ENCODE results near the gene REEP6. TPM values are rescaled to one million over a fixed set of nuclear protein-coding genes. Genes with fewer than 3 reads are reported as not detected.
"Not testable (repeated sequence)": the region's sequence is repeated elsewhere in the genome, so short reads cannot be mapped to it uniquely, and the experiment has no call there.

The REEP6 gene
- total RNA-seq, 1 experiment from 2014 or later, result 0.79 TPM

DNA sequence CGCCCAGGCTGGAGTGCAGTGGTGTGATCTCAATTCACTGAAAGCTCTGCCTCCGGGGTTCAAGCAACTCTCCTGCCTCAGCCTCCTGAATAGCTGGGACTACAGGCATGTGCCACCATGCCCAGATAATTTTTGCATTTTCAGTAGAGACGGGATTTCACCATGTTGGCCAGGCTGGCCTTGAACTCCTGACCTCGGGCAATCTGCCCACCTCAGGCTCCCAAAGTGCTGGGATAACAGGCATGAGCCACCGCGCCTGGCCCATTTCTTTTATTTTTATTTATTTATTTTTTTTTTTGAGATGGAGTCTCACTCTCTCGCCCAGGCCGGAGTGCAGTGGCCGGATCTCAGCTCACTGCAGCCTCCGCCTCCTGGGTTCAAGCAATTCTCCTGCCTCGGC, 48.8 kb downstream of the REEP6 start:
- DNase-seq (ENCODE audit: extremely low read depth, low read depth), result not testable (repeated sequence)

DNA sequence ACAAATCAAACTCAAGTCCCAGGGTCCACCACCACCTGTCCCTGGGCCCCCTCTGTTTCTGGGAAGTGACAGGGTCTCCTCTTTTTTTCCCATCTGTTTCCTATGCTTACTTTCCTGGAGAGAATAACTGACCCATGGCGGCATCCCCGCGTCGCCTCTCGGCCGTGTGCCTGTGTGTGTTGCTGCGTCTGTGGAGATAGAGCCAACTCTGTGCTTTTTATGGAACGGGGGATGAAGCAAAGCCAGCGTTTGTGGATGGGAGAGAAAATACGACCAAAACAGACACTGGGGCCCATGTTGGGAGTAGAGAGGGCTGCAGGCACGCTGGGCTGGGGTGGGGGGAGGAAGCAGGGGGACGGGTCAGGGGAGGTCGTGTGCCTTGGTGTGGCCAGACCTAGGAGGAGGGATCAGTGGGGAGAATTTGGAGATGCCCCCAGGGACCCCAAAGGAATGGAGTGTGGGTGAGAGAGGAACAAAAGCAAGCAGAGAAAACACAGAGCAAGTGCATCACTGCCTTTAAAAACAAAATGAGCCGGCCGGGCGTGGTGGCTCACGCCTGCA, 49.5 kb downstream of the REEP6 start:
- no peak for DNase-seq (ENCODE audit: extremely low read depth, low read depth)

Other genes starting within 250 kb of the REEP6 start
- gene ATP5F1D, start 249.4 kb upstream of the REEP6 start, total RNA-seq (2014; rRNA removed; shearing (Covaris generic)), result 37.2 and 37.8 TPM in 2 replicates
- 16.5 and 21.4 TPM in 2 replicates for gene MIDN, start 242.6 kb upstream of the REEP6 start, total RNA-seq (2014; rRNA removed; shearing (Covaris generic))
- 134 and 148 TPM in 2 replicates for gene CIRBP, start 221.8 kb upstream of the REEP6 start, total RNA-seq (2014; rRNA removed; shearing (Covaris generic))
- 42.7 and 59.3 TPM in 2 replicates for gene FAM174C, start 215.7 kb upstream of the REEP6 start, total RNA-seq (2014; rRNA removed; shearing (Covaris generic))
- gene EFNA2, start 205.3 kb upstream of the REEP6 start, total RNA-seq (2014; rRNA removed; shearing (Covaris generic)), result 0.62 TPM in 1 of 2 replicates, not detected in the other
- 52.3 and 78.2 TPM in 2 replicates for gene NDUFS7, start 107.3 kb upstream of the REEP6 start, total RNA-seq (2014; rRNA removed; shearing (Covaris generic))
- gene GAMT, start 89.6 kb upstream of the REEP6 start, total RNA-seq (2014; rRNA removed; shearing (Covaris generic)), result 9.7 and 10.3 TPM in 2 replicates
- gene DAZAP1, start 83.6 kb upstream of the REEP6 start, total RNA-seq (2014; rRNA removed; shearing (Covaris generic)), result 101 and 122 TPM in 2 replicates
- 1,189 and 1,346 TPM in 2 replicates for gene RPS15, start 52.8 kb upstream of the REEP6 start, total RNA-seq (2014; rRNA removed; shearing (Covaris generic))
- 0.02 TPM in 1 of 2 replicates, not detected in the other for gene APC2, start 41.1 kb upstream of the REEP6 start, total RNA-seq (2014; rRNA removed; shearing (Covaris generic))
- 21.0 and 28.9 TPM in 2 replicates for gene C19orf25, start 12.0 kb upstream of the REEP6 start, total RNA-seq (2014; rRNA removed; shearing (Covaris generic))
- gene PCSK4, start 831 bp upstream of the REEP6 start, total RNA-seq (2014; rRNA removed; shearing (Covaris generic)), result 0.79 and 2.7 TPM in 2 replicates
- gene ADAMTSL5, start 21.8 kb downstream of the REEP6 start, total RNA-seq (2014; rRNA removed; shearing (Covaris generic)), result 0.57 and 1.0 TPM in 2 replicates
- 0.05 TPM in 1 of 2 replicates, not detected in the other for gene PLK5, start 32.9 kb downstream of the REEP6 start, total RNA-seq (2014; rRNA removed; shearing (Covaris generic))
- 11.5 and 16.9 TPM in 2 replicates for gene MEX3D, start 77.1 kb downstream of the REEP6 start, total RNA-seq (2014; rRNA removed; shearing (Covaris generic))
- gene MBD3, start 101.7 kb downstream of the REEP6 start, total RNA-seq (2014; rRNA removed; shearing (Covaris generic)), result 70.8 and 77.2 TPM in 2 replicates
- 83.7 and 102 TPM in 2 replicates for gene UQCR11, start 114.3 kb downstream of the REEP6 start, total RNA-seq (2014; rRNA removed; shearing (Covaris generic))
- gene TCF3, start 161.4 kb downstream of the REEP6 start, total RNA-seq (2014; rRNA removed; shearing (Covaris generic)), result 44.8 and 50.1 TPM in 2 replicates

Data from NCI-H460 (cell line).